ENCODE measurements around the gene SEZ6.

The SEZ6 gene

DNA sequence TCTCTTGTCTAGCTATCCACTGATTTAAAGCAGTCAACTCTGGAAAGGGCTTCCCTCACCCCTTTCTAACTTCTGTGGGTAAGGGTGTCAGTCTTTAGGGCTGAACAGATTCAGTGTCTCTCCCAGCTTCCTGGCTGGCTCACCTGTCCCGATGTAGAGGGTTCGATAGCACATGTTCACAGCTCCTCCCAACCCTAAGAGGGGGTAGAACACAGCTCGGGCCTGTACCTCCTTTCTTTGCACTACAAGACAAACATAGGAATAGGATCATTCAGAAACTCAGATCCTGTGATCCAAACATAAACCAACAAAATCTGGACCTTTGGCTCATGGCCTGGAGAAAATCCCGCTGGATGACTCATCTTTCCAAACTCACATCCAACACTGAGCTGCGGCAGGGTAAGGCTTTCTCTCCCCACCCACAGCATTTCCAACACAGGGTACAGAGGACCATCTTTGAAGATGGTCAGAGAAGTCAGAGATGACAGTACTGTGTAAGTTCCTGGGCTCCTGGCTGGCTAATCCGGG lies 97.1 kb downstream of the SEZ6 start:
- DNase-seq (ENCODE audit: extremely low read depth in 1 of 2, low read depth in 1 of 2), result no peak

DNA sequence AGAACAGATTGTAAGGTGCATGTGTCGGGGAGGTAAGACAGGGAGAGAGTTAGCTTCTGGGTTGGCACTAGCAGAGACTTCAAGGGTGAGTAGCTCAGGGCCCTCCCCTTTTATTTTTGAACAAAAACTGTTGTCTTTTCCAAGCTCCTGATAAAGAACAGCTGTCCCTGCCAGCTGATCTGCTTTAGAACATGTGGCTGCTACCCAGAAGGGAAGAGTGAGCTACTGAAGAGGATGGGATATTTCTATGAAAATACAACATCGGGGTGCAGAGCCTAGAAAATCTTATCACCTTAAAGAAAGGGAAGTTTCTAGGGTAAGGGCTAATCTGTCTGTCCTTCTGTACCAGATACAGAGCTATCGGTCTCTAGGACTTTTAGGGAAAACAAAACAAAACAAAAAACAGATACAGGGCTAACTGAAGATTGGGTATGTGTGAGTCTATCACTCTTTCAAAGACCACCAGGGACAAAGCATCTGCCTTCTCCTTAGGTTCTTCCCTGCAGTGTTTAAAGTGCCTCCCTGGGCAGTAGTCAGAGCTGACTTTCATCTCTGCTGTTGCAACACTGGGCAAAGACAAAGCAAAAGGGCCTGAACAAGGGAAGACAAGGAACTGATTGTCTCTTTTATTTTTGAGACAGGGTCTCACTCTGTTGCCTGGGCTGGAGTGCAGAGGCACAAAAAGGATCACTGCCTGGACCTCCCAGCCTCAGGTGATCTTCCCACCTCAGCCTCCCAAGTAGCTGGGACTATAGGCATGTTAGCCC lies 97.9 kb downstream of the SEZ6 start:
- DNase-seq (ENCODE audit: extremely low read depth in 1 of 2, low read depth in 1 of 2), result no peak

DNA sequence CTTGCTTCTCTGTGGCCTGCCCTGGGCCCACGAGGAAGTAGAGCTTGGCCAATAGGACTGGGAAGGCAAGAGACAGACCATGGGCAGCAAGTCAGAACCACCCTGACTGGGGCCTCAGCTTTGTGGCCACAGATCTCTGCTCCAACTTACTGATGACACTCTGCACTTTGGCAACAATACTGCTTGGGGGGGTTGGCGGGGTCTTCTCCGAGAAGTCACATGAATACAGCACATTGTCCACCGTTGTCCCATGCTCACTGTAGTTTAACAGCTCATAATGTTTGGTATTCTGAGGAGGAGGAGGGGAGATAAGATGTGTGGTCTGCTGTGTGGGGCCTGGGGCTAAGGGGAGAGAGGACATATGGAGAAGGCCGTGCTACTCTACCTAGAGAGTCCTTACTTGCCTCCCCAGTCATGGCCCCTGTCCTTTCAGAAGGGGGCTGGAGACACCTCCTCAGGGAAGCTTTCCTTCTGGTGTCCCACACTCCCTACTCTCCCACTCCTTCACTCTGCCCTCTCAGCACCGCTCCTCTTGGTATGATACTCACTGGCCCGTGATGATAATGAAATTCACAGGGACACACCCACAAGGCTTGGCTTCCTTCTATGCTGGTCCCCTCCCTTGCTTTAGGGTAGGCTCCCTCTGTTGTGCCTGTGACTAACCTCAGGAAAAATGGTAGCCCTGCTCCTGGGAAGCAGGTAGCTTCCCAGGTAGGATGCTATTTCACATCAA lies 99.0 kb downstream of the SEZ6 start:
- DNase-seq (ENCODE audit: extremely low read depth in 1 of 2, low read depth in 1 of 2), result no peak

DNA sequence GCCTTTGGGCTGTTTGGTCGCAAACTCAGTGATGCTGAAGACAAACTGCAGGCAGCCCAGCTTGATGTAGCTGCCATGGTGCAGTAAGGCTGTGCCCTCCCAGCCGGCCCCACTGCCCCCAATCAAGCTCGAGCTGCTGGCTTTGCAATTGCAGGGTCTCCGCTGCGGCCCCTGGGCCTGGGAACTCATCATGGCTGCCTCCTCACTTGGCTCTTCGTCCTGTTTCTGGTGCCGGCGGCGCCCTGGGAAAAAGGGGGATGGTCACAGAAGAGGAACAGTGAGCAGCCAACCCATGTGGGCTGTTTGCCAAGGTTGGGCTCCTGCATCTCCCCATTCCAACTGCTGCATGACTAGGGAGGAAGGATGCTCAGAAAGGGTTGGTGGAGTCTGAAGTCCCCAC lies 99.6 kb downstream of the SEZ6 start:
- DNase-seq (ENCODE audit: extremely low read depth in 1 of 2, low read depth in 1 of 2), result no peak

Measured in stimulated activated CD8-positive, alpha-beta memory T cell treated with anti-CD3 and anti-CD28 coated beads, Interleukin-7, amount 100 ng/mL, for 48 hours (primary cell).